Effector CD8-positive, alpha-beta T cell (primary cell): ENCODE measurements around the gene VPS8.
"Not testable (repeated sequence)": the region's sequence is repeated elsewhere in the genome, so short reads cannot be mapped to it uniquely, and the experiment has no call there.

Experiments used
- DNase-seq: peaks from one replicate; lab custom pipeline; 2025; lab: John Stamatoyannopoulos, UW

Gene VPS8

DNA sequence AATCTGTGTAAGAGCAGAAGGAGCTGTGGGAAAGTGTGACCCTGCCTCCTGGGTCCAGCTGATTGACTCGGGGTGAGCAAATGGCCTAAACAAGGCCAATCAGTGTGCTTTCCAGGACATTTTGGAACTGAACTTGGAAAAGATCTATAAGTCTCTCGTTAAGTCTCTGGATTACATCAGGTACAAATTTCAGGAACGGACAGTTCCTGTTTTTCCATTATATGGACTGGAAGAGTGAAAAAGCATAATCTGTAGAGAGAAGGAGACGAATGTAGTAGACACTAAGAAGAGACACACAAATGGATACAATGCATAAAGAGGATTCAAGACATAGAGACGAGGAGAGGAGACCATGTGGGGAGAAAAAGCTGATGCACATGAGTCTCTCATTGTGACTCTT, 173.6 kb downstream of the VPS8 start:
- DNase-seq = no peak

DNA sequence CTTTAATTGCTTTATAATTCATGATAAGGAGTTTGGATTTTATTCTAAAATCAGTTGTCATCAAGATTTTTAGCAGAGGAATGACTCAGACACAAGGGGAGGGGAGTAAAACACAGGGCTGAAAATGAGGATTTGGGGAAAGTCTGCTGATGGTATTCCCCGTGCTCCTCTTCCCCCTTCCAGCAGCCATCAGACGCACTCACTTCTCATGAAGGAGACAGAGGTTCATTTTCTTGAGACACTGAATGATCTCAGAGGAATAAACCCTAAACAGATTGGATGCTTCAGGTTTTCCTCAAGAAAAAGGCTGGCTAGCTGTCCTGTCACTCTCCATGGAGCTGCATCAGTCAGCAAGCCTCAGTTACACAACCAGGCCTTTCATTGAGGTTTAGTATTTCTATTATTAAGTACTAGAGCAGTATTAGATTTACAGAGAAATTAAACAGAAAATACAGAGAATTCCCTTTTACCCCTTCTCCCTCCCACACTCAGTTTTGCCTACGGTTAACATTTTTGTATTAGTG, 174.5 kb downstream of the VPS8 start:
- no peak for DNase-seq

DNA sequence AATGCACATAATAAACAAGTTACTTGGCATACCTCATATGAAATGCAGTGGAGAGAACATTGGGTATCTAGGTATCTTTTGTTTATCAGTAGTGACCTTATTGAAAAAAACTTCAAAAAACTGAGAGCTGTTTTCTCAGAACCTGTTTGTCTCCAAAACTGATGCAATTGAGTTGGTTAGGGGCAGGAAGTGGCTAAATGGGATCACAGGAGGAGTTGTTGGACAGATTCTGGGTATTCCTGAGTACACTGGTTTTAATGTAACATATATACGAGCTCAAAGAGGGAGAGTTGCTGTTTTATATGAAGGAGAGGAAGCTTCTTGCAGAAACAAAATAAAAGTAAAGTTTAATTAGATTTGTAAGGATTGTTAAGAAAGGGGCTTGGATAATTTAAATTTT, 181.4 kb downstream of the VPS8 start:
- DNase-seq = no peak

DNA sequence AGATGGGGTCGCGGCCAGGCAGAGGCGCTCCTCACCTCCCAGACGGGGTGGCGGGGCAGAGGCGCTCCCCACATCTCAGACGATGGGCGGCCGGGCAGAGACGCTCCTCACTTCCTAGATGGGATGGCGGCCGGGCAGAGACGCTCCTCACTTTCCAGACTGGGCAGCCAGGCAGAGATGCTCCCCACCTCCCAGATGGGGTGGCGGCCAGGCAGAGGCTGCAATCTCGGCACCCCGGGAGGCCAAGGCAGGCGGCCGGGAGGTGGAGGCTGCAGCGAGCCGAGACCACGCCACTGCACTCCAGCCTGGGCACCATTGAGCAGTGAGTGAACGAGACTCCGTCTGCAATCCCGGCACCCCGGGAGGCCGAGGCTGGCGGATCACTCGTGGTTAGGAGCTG, 191.9 kb downstream of the VPS8 start:
- DNase-seq = not testable (repeated sequence)

- no peak for DNase-seq
Observed at GRCh38 chr3:185009650-185010049, 197.7 kb downstream of the VPS8 start.

- DNase-seq = not testable (repeated sequence)
Observed at GRCh38 chr3:185017584-185017983, 205.6 kb downstream of the VPS8 start.

DNA sequence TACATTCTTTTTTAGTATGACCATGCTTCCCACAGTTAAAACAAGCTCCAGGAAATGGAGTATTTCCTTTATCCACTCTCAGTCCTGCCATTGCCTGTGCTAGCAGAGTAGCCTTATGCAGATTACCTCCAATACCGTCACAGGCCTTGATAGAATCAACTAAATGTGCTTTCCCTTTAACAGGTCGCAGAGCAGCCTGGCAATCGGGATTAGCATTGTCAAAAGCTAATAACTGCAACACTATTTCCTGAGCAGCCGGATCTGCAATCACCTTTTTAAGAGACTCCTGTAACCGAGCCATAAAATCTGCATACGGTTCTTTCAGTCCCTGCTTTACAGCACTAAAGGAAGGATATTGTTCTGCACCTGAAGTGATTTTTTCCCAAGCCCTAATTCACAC, 206.0 kb downstream of the VPS8 start:
- not testable (repeated sequence) for DNase-seq

DNA sequence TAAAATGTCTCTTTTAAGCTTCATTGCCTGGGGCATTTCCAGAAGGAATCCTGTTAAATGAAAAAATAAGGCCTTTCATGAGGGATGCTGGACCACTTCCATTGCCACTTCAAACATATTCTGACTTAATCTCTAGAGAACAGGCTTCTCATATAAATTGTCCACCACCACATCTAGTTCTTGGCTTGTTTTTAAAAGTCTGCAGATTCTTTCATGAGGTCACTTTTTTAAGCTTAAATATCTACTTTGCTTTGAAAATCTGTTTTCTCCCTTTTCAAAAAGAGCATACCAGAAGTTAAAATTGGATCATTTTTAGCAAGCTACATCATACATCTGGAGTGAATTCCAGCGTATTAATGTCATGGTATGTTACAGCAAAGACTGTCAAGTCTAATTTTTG, 209.3 kb downstream of the VPS8 start:
- DNase-seq = no peak

GRCh38 chr3:185024406-185024805, 212.4 kb downstream of the VPS8 start:
- no peak for DNase-seq

GRCh38 chr3:185024966-185025365, 213.0 kb downstream of the VPS8 start:
- DNase-seq = no peak

- DNase-seq = no peak
Observed at GRCh38 chr3:185028121-185028520, 216.2 kb downstream of the VPS8 start.

- DNase-seq = no peak
Observed at GRCh38 chr3:185029086-185029485, 217.1 kb downstream of the VPS8 start.

DNA sequence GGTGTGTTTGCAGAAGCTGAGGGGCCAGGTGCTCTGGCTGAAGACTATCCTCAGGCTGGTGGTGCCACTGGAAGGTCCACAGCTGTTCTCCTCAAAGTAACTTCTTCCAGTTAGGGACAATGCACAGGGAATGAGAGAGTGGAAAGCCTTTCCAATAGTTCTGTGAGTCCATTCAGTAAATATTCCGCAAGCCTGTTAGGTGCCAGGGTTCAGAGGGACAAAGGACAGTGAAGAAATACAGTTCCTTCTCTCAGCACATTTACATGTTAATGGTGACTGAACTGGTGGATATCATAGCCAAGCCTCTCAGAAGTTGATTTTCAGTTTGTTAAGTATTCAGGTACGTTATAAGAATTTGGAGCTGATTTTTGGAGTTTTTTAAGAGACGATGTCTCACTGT, 218.4 kb downstream of the VPS8 start:
- DNase-seq = no peak

GRCh38 chr3:185030951-185031350, 219.0 kb downstream of the VPS8 start:
- no peak for DNase-seq

DNA sequence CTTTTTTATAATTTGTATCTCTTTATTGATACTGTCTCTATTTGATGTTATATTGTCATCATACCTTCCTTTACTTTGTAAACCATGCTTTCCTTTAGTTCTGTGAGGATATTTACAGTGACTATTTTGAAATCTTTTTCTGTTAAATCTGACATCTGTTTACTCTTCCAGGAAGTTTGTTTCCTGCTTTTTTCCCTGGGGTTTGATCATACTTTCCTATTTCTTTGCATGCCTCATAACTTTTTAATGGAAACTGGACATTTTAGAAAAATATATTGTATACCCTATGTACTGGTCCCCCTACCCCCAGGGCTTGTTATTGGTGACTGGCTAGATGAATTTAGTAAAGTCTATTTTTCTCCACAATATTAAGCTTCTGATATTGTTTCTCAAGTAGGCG, 225.8 kb downstream of the VPS8 start:
- no peak for DNase-seq

- no peak for DNase-seq
Observed at GRCh38 chr3:185040425-185040824, 228.5 kb downstream of the VPS8 start.

DNA sequence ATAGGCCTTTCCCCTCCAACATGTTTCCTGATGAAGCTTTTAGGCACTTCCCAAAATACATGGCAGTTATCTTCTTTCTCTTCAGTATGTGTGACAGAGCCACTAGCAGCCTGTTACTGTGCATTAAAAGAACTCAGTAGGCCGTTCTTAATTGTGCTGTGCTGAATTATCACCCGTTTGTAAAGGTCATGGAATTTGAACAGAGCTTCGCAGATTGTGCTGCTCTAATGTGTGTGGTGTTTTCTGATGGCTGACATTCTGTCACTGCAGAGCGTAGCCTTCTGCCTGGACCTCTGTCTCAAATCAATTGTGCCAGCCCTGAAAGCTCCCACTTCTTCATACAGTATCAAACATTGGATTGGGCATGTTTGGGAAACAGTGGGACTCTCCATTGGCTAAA, 229.6 kb downstream of the VPS8 start:
- no peak for DNase-seq

GRCh38 chr3:185042312-185043050, 230.5 kb downstream of the VPS8 start:
- no peak for DNase-seq

DNA sequence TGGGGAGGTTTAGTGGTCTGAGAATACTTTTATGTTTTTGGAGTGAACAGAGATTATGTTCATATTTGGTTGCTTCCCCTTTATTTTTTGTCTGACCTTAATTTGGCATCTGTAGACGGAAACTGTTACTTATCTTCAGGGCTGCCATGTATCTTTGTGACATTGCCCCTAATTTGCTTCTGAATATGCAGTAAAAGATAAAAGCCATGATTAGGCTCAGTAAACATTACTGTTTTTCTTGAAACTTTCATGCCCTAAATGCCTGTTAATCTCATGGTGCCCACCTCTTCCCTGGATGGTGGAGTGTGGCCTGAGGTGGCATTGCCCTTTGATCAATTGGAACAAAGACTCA, 234.2 kb downstream of the VPS8 start:
- DNase-seq = no peak

DNA sequence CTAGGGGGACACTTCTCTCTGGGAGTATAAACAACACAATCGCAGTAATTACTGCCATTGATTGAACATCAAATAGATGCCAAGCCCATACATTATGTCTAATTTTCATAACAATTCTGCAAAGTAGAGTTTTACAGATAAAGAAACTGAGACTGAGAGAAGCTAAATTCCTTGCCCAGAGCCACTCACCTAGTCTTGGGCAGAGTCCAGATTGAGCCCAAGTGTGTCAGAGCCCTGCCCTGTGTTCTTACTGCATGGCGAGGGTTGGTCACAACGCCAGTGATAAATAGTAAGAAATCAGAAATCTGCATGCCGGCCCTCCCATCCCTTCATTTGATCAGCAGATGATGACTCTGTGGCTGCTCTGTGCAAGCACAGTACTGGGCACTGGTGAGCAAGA, 234.6 kb downstream of the VPS8 start:
- no peak for DNase-seq

DNA sequence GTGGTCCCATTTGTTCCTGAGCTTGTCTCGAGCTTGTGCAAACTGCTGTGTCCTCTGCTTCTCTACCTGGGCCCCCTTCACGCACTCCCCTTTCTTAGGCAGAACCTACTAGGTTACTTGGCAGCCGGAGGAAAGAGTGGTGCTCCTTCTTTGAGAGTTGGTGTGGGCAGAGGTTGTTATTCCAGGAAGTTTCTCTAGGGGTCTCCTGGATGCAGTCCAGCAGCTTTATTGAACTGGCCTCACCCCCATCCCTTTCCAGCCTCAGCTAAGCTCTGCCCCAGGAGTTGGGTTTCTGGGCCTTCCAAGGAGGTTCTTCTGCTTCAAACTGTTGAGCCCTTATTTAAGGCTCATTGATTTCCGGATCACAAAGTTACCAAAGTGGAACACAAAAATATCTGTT, 237.7 kb downstream of the VPS8 start:
- no peak for DNase-seq

GRCh38 chr3:185051801-185052200, 239.8 kb downstream of the VPS8 start:
- DNase-seq = no peak

DNA sequence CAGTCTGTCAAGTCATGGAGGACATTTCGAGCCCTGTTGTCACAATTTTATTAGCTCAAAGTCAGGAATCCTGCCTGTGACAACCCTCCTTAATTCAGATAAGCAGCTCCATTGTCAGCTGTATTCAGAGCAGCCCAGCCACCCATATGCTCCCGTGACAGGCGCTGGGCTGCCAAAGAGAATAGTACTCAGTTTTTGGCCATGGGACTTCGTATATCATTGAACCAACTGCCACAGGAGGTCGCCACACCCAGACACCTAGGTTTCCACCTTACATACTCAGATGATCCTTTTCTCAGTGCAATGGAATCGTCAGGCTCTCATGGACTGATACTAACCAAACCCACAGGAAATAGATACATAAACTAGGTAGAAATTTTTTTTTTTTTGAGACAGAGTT, 240.7 kb downstream of the VPS8 start:
- DNase-seq = no peak

- DNase-seq = no peak
Observed at GRCh38 chr3:185056908-185057307, 244.9 kb downstream of the VPS8 start.
